Measurements from ENCODE around the gene DNAJC16.

DNA sequence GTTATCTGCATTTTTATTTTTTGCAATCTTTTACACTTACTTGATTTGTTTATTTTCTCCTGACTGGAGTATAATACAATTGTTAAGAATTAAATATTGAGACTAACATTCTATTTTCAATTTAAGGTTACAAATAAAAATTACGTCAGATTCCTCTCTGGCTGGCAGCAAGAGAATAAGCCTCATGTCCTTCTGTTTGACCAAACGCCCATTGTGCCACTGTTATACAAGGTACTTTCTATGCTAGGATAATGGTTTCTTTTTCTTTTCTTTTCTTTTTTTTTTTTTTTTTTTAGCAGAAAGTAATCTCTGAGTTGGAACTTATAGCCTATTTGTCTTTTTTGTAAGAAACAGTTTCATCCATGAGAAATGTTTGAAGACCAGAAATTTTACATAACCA lies 20.0 kb downstream of the DNAJC16 start:
- no peak for TF ChIP-seq CTCF (optimal IDR thresholded peaks at IDR 0.05 in 1 of 3, IDR thresholded peaks at IDR 0.05 in 1 of 3, conservative IDR thresholded peaks at IDR 0.05 in 1 of 3; ENCODE audit: extremely low read depth in 1 of 3, insufficient read depth in 2 of 3, low read length in 3 of 3)
- TF ChIP-seq EZH2 (IDR thresholded peaks at IDR 0.05; ENCODE audit: low read length): no peak

Data from keratinocyte (primary cell).